Muscle layer of colon (tissue), 2 donors: ENCODE measurements around the gene ERCC3.

ENCODE experiments used
- H3K27ac ChIP-seq: one replicate; pipeline ENCODE4 v1.7.0; 2013; ENCODE audit warnings: low read depth, mild to moderate bottlenecking, low read length, moderate library complexity
- H3K27me3 ChIP-seq, 2 donors: one replicate each; pipeline ENCODE4 v1.7.0; 2013; ENCODE audit warnings: low read length in 2 of 2, mild to moderate bottlenecking in 2 of 2; ENCODE audit not compliant: insufficient read depth in 2 of 2, control insufficient read depth in 1 of 2
- H3K36me3 ChIP-seq: one replicate; pipeline ENCODE4 v1.7.0; 2013; ENCODE audit warnings: mild to moderate bottlenecking, low read length; ENCODE audit not compliant: insufficient read depth
- H3K4me1 ChIP-seq: one replicate; pipeline ENCODE4 v1.7.0; 2013; ENCODE audit warnings: mild to moderate bottlenecking, low read length; ENCODE audit not compliant: insufficient read depth
- H3K4me3 ChIP-seq, 2 donors: one replicate each; pipeline ENCODE4 v1.7.0; 2013; ENCODE audit warnings: low read length in 2 of 2, low read depth in 1 of 2, mild to moderate bottlenecking in 1 of 2, moderate library complexity in 1 of 2
- H3K9ac ChIP-seq: one replicate; pipeline ENCODE4 v1.7.0; 2013; ENCODE audit warnings: low read length
- H3K9me3 ChIP-seq: one replicate; pipeline ENCODE4 v1.7.0; 2013; ENCODE audit warnings: mild to moderate bottlenecking, low read length
- donor health status: abdominal sarcoma.
- donor health status: Adenocarcinoma of cecum.

ERCC3 gene

GRCh38 chr2:127313406-127313805 lies 19.5 kb upstream of the ERCC3 start:
- no peaks in the 10 kb centered on the region for H3K9me3 ChIP-seq
- no peak overlapping the region for H3K4me3 ChIP-seq
- H3K36me3 ChIP-seq, result peaks cover 61% of the 10 kb centered on the region

GRCh38 chr2:127310980-127311379 lies 17.0 kb upstream of the ERCC3 start:
- H3K27ac ChIP-seq, result no peak overlapping the region
- H3K4me3 ChIP-seq, result no peak overlapping the region
- H3K9ac ChIP-seq, result no peak overlapping the region
- no peaks in the 10 kb centered on the region for H3K4me1 ChIP-seq
- H3K36me3 ChIP-seq, result peaks cover 66% of the 10 kb centered on the region
- H3K27me3 ChIP-seq, result no peaks in the 10 kb centered on the region
- H3K9me3 ChIP-seq, result no peaks in the 10 kb centered on the region

More at GRCh38 chr2:127313406-127313805, 19.5 kb upstream of the ERCC3 start:
- H3K4me1 ChIP-seq, result no peaks in the 10 kb centered on the region
- no peak overlapping the region for H3K27ac ChIP-seq
- no peak overlapping the region for H3K9ac ChIP-seq
- H3K27me3 ChIP-seq, result no peaks in the 10 kb centered on the region

- H3K9ac ChIP-seq, result no peak overlapping the region
- no peak overlapping the region for H3K27ac ChIP-seq
- peaks cover 60% of the 10 kb centered on the region for H3K36me3 ChIP-seq
- H3K4me1 ChIP-seq, result no peaks in the 10 kb centered on the region
- H3K4me3 ChIP-seq, result no peak overlapping the region
- no peaks in the 10 kb centered on the region for H3K9me3 ChIP-seq
- H3K27me3 ChIP-seq, result no peaks in the 10 kb centered on the region
These were observed 15.5 kb upstream of the ERCC3 start for GRCh38 chr2:127309468-127309867.

- H3K9ac ChIP-seq, result no peak overlapping the region
- no peak overlapping the region for H3K27ac ChIP-seq
- H3K36me3 ChIP-seq, result peaks cover 52% of the 10 kb centered on the region
These were observed 14.7 kb upstream of the ERCC3 start for GRCh38 chr2:127308586-127309138.

GRCh38 chr2:127305990-127306585 lies 12.1 kb upstream of the ERCC3 start:
- Histone ChIP-seq H3K27me3 (no peaks in the 10 kb centered on the region), H3K36me3 (peaks cover 38% of the 10 kb centered on the region), H3K27ac (no peak overlapping the region), H3K4me3 (no peak overlapping the region), H3K9me3 (no peaks in the 10 kb centered on the region), H3K9ac (no peak overlapping the region), H3K4me1 (no peaks in the 10 kb centered on the region)

More at GRCh38 chr2:127308586-127309138, 14.7 kb upstream of the ERCC3 start:
- Histone ChIP-seq H3K9me3 (no peaks in the 10 kb centered on the region), H3K4me3 (no peak overlapping the region), H3K4me1 (no peaks in the 10 kb centered on the region), H3K27me3 (no peaks in the 10 kb centered on the region)

- H3K4me1 ChIP-seq, result no peaks in the 10 kb centered on the region
- no peak overlapping the region for H3K4me3 ChIP-seq
- H3K36me3 ChIP-seq, result peaks cover 14% of the 10 kb centered on the region
- H3K27me3 ChIP-seq, result no peaks in the 10 kb centered on the region
- no peak overlapping the region for H3K27ac ChIP-seq
- no peaks in the 10 kb centered on the region for H3K9me3 ChIP-seq
- no peak overlapping the region for H3K9ac ChIP-seq
These were observed 8.2 kb upstream of the ERCC3 start for GRCh38 chr2:127302168-127302567.

- Histone ChIP-seq H3K27me3 (no peaks in the 10 kb centered on the region), H3K9me3 (no peaks in the 10 kb centered on the region), H3K9ac (peak overlapping the region; percentile 59), H3K36me3 (peaks cover 37% of the 10 kb centered on the region), H3K4me3 (peak overlapping the region; percentile 82 to 99), H3K27ac (peak overlapping the region; percentile 94), H3K4me1 (no peaks in the 10 kb centered on the region)
These were observed 577 bp downstream of the ERCC3 start for GRCh38 chr2:127293386-127293747.

- no peaks in the 10 kb centered on the region for H3K9me3 ChIP-seq
- H3K36me3 ChIP-seq, result peaks cover 83% of the 10 kb centered on the region
- no peak overlapping the region for H3K4me3 ChIP-seq
- H3K27ac ChIP-seq, result no peak overlapping the region
- no peaks in the 10 kb centered on the region for H3K4me1 ChIP-seq
- H3K27me3 ChIP-seq, result no peaks in the 10 kb centered on the region
- no peak overlapping the region for H3K9ac ChIP-seq
These were observed 5.7 kb downstream of the ERCC3 start for GRCh38 chr2:127288274-127288673.

- no peak overlapping the region for H3K27ac ChIP-seq
- H3K9ac ChIP-seq, result no peak overlapping the region
- H3K27me3 ChIP-seq, result no peaks in the 10 kb centered on the region
- H3K9me3 ChIP-seq, result no peaks in the 10 kb centered on the region
- H3K36me3 ChIP-seq, result peaks cover 72% of the 10 kb centered on the region
- no peak overlapping the region for H3K4me3 ChIP-seq
- no peaks in the 10 kb centered on the region for H3K4me1 ChIP-seq
These were observed 10.7 kb downstream of the ERCC3 start for GRCh38 chr2:127283275-127283674.

- no peaks in the 10 kb centered on the region for H3K27me3 ChIP-seq
- no peak overlapping the region for H3K9ac ChIP-seq
- no peak overlapping the region for H3K4me3 ChIP-seq
- peaks cover 59% of the 10 kb centered on the region for H3K36me3 ChIP-seq
- H3K27ac ChIP-seq, result no peak overlapping the region
- no peaks in the 10 kb centered on the region for H3K9me3 ChIP-seq
- no peaks in the 10 kb centered on the region for H3K4me1 ChIP-seq
These were observed 13.3 kb downstream of the ERCC3 start for GRCh38 chr2:127280693-127281092.

- H3K4me3 ChIP-seq, result no peak overlapping the region
- no peaks in the 10 kb centered on the region for H3K9me3 ChIP-seq
- peaks cover 62% of the 10 kb centered on the region for H3K36me3 ChIP-seq
- H3K4me1 ChIP-seq, result no peaks in the 10 kb centered on the region
- no peak overlapping the region for H3K9ac ChIP-seq
- H3K27me3 ChIP-seq, result no peaks in the 10 kb centered on the region
- no peak overlapping the region for H3K27ac ChIP-seq
These were observed 14.2 kb downstream of the ERCC3 start for GRCh38 chr2:127279781-127280180.

GRCh38 chr2:127278959-127279358 lies 15.0 kb downstream of the ERCC3 start:
- H3K4me3 ChIP-seq, result no peak overlapping the region
- H3K27ac ChIP-seq, result no peak overlapping the region
- H3K36me3 ChIP-seq, result peaks cover 59% of the 10 kb centered on the region

More at GRCh38 chr2:127278959-127279358, 15.0 kb downstream of the ERCC3 start:
- Histone ChIP-seq H3K9me3 (no peaks in the 10 kb centered on the region), H3K27me3 (no peaks in the 10 kb centered on the region), H3K4me1 (no peaks in the 10 kb centered on the region), H3K9ac (no peak overlapping the region)
